IPS-20b (cell line): Measurements from ENCODE around the gene DIS3L2.
"Not testable (repeated sequence)": the region's sequence is repeated elsewhere in the genome, so short reads cannot be mapped to it uniquely, and the experiment has no call there.

Experiments
- H3K27ac ChIP-seq: one replicate; pipeline ENCODE4 v1.5.1; 2013; ENCODE audit warnings: low read length
- H3K27me3 ChIP-seq: 2 replicates; pipeline ENCODE4 v1.6.1; 2013; ENCODE audit warnings: mild to moderate bottlenecking, low read length, inconsistent platforms; ENCODE audit not compliant: insufficient read depth
- H3K36me3 ChIP-seq: 2 replicates; pipeline ENCODE4 v1.6.1; 2013; ENCODE audit warnings: low read depth, mild to moderate bottlenecking, inconsistent platforms, low read length, moderate library complexity; ENCODE audit not compliant: insufficient read depth
- H3K4me1 ChIP-seq: 2 replicates; pipeline ENCODE4 v1.6.1; 2013; ENCODE audit warnings: mild to moderate bottlenecking, control low read depth, inconsistent platforms, low read length, moderate library complexity; ENCODE audit not compliant: insufficient read depth
- H3K4me3 ChIP-seq: 2 replicates; pipeline ENCODE4 v1.5.1; 2013; ENCODE audit warnings: mild to moderate bottlenecking, low read length, inconsistent platforms
- H3K9ac ChIP-seq: 2 replicates; pipeline ENCODE4 v1.6.1; 2013; ENCODE audit warnings: low read depth, mild to moderate bottlenecking, inconsistent platforms, low read length, moderate library complexity
- H3K9me3 ChIP-seq: 2 replicates; pipeline ENCODE4 v1.6.1; 2013; ENCODE audit warnings: mild to moderate bottlenecking, low read depth, low read length, inconsistent platforms; ENCODE audit not compliant: insufficient read depth

Gene DIS3L2

DNA sequence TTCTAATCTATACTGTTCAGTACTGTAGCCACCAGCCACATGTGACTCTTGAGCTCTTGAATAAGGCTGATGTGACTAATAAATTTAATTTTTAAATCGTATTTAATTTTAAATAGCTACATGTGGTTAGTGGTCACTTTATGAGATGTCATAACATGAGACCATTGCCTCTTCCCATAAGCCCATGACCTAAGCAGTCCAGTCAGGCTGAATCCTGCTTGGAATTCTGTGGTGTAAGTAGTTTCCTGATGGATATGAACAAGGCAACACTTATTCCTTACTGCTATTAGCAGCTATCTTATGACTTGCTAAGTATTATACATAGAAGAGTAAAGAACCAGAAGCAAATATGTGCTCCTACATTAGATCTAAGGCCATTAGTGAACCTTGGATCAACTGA, 150.0 kb downstream of the DIS3L2 start:
- Histone ChIP-seq H3K4me3 (no peak overlapping the region), H3K9ac (no peak overlapping the region), H3K36me3 (no peaks in the 10 kb centered on the region)

DNA sequence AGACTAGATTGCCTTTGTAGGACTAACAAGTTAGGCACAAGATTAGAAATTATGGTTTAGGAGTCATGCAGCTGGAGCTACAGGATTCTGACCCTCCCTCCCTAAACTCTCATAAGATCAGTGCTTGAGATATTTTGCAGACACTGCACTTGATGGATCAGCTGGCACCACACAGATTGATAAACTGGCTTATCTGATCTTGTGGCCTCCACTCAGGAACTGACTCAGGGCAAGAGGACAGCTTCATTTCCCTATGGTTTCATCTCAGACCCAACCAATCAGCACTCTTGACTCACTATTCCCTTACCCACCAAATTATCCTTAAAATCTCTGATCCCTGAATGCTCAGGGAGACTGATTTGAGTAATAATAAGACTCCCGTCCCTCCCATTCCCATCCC, 152.3 kb downstream of the DIS3L2 start:
- no peak overlapping the region for H3K4me3 ChIP-seq
- H3K9me3 ChIP-seq: no peaks in the 10 kb centered on the region
- no peaks in the 10 kb centered on the region for H3K4me1 ChIP-seq
- no peaks in the 10 kb centered on the region for H3K36me3 ChIP-seq
- H3K9ac ChIP-seq: no peak overlapping the region
- no peaks in the 10 kb centered on the region for H3K27me3 ChIP-seq
- H3K27ac ChIP-seq: no peak overlapping the region

More for the DNA sequence above, 150.0 kb downstream of the DIS3L2 start:
- Histone ChIP-seq H3K4me1 (no peaks in the 10 kb centered on the region), H3K27ac (no peak overlapping the region), H3K27me3 (no peaks in the 10 kb centered on the region), H3K9me3 (no peaks in the 10 kb centered on the region)

DNA sequence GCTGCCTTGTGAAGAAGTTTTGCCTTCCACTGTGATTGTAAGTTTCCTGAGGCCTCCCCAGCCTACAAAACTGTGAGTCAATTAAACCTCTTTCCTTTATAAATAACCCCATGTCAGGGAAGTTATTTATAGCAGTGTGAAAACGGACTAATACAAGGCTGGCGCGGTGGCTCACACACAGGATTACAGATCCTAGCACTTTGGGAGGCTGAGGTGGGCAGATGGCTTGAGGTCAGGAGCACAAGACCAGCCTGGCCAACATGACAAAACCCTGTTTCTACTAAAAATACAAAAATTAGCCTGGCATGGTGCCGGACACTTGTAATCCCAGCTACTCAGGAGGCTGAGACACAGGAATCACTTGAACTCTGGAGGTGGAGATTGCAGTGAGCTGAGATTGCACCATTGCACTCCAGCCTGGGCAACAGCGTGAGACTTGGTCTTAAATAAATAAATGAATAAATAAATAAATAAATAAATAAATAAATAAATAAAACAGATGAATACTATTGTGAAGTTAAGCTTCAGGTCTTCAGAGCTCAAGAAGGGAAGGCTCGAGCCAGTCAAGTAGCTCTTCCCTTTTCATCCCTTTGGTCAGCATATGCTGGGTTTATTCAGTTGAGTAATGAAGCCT, 154.3 kb downstream of the DIS3L2 start:
- not testable (repeated sequence) for H3K27me3 ChIP-seq, H3K4me3 ChIP-seq, H3K4me1 ChIP-seq, H3K9me3 ChIP-seq, H3K27ac ChIP-seq, H3K9ac ChIP-seq, H3K36me3 ChIP-seq

GRCh38 chr2:232116852-232117251, 155.3 kb downstream of the DIS3L2 start:
- Histone ChIP-seq H3K27ac (no peak overlapping the region), H3K4me1 (no peaks in the 10 kb centered on the region), H3K36me3 (no peaks in the 10 kb centered on the region), H3K9ac (no peak overlapping the region), H3K9me3 (no peaks in the 10 kb centered on the region), H3K27me3 (no peaks in the 10 kb centered on the region), H3K4me3 (no peak overlapping the region)

DNA sequence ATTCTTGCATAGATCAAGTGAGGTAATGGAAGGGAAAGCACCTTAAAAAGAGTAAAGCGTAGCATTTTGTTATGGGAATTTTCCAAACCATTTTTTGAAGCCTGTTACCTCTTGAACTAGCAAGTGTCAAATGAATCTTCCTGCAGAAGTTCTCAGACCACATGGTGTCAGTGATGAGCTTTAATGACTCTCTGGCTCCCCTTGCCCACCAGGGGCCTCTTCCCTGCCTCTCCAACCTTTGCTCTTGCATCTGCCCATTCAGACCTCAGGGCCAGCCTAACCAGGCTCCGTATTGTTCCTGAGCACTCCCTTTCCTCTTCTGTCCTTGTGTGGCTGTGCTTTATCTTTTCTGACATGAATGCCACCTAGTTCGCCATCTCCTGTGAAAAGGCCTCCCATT, 155.9 kb downstream of the DIS3L2 start:
- Histone ChIP-seq H3K36me3 (no peaks in the 10 kb centered on the region), H3K27ac (no peak overlapping the region), H3K9ac (no peak overlapping the region), H3K4me1 (no peaks in the 10 kb centered on the region), H3K27me3 (no peaks in the 10 kb centered on the region), H3K4me3 (no peak overlapping the region), H3K9me3 (no peaks in the 10 kb centered on the region)

DNA sequence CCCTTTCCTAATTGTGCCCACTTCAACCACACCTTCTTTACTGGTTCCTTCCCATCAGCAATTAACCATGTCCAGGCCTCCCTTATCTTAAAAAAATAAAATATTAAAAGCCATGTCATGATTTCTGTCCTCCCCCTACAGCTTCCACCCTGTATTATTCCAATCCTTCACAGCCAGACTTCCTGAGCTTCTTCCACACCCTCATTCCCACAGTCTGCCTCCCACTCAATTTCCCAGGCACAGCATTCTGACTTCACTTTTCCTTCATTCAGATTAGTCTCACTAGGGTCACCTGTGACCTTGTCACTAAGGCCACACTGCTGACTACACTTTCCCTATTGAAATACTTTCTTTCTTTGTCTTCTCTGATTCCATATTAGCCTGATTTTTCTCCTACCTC, 159.4 kb downstream of the DIS3L2 start:
- H3K27me3 ChIP-seq: no peaks in the 10 kb centered on the region
- no peaks in the 10 kb centered on the region for H3K4me1 ChIP-seq
- no peak overlapping the region for H3K27ac ChIP-seq
- H3K9ac ChIP-seq: no peak overlapping the region
- no peaks in the 10 kb centered on the region for H3K9me3 ChIP-seq
- H3K36me3 ChIP-seq: no peaks in the 10 kb centered on the region
- H3K4me3 ChIP-seq: no peak overlapping the region

GRCh38 chr2:232124309-232124708, 162.8 kb downstream of the DIS3L2 start:
- H3K4me3 ChIP-seq: no peak overlapping the region
- no peaks in the 10 kb centered on the region for H3K4me1 ChIP-seq
- H3K36me3 ChIP-seq: no peaks in the 10 kb centered on the region
- no peaks in the 10 kb centered on the region for H3K27me3 ChIP-seq
- no peak overlapping the region for H3K27ac ChIP-seq
- no peaks in the 10 kb centered on the region for H3K9me3 ChIP-seq
- no peak overlapping the region for H3K9ac ChIP-seq

DNA sequence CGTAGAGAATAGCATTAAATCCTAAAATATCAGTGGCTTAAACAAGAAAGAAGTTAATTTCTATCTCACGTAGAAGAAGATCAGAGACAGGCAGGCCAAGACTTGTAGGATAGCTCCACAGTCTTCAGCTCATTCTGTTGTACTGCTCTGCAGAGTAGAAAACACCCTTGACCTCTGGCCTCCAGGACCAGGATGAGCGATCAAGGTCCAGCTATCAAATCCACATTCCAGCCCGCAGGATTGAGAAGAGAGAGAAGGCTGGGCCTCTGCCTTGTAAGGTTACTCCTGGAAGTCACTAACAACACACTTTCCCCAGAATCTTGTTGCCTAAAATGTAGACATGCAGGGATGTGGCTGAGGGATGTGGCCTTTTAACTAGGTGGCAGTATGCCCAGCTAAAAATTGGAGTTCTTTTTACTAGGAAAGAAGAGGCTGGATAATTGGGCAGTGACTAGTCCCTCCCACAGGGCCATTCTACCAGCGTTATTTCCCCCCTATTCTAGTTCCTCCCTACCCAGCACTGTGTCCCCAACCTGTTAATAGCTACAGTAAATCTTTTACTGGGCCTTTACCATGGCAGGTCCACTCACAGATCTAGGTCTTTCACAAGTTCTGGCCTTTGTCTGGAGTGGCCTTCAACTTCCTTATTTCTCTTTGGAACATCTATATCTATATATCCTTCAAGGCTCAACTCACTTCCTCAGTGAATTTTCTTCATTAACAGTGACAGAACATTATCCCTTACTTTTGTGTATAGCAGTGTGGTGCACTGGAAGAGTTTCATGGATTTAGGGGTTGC, 165.0 kb downstream of the DIS3L2 start:
- no peak overlapping the region for H3K9ac ChIP-seq
- H3K27ac ChIP-seq: no peak overlapping the region
- no peaks in the 10 kb centered on the region for H3K9me3 ChIP-seq
- no peak overlapping the region for H3K4me3 ChIP-seq
- no peaks in the 10 kb centered on the region for H3K4me1 ChIP-seq
- H3K36me3 ChIP-seq: no peaks in the 10 kb centered on the region
- no peaks in the 10 kb centered on the region for H3K27me3 ChIP-seq

- no peaks in the 10 kb centered on the region for H3K27me3 ChIP-seq
- no peaks in the 10 kb centered on the region for H3K36me3 ChIP-seq
- peaks cover 5% of the 10 kb centered on the region; the same call in 1 of the 2 replicates for H3K4me1 ChIP-seq
- H3K9ac ChIP-seq: no peak overlapping the region
- H3K27ac ChIP-seq: no peak overlapping the region
- H3K4me3 ChIP-seq: no peak overlapping the region
- H3K9me3 ChIP-seq: no peaks in the 10 kb centered on the region
These were observed 168.0 kb downstream of the DIS3L2 start for GRCh38 chr2:232129483-232129882.

DNA sequence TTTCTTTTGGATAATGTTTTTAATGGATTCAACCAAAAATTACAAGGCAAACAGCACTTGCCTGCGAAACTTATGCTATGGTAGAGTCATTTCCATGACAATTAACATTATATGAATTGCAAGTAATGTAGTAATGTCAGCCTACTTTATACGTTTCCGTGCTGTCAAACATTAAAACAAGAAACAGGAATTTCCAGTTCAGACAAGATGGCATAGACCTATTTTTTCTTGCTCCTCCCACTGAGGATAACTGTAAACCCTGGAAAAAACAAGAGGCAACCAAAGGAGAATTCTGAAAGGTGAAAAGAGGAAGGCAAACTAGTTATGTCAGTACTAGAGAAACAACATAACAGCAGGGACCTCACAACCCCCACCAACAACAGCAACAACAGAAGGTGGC, 170.7 kb downstream of the DIS3L2 start:
- no peaks in the 10 kb centered on the region for H3K36me3 ChIP-seq
- H3K27ac ChIP-seq: no peak overlapping the region
- H3K4me3 ChIP-seq: no peak overlapping the region
- no peaks in the 10 kb centered on the region for H3K27me3 ChIP-seq
- no peak overlapping the region for H3K9ac ChIP-seq
- no peaks in the 10 kb centered on the region for H3K9me3 ChIP-seq
- H3K4me1 ChIP-seq: peaks cover 5% of the 10 kb centered on the region; the same call in 1 of the 2 replicates

DNA sequence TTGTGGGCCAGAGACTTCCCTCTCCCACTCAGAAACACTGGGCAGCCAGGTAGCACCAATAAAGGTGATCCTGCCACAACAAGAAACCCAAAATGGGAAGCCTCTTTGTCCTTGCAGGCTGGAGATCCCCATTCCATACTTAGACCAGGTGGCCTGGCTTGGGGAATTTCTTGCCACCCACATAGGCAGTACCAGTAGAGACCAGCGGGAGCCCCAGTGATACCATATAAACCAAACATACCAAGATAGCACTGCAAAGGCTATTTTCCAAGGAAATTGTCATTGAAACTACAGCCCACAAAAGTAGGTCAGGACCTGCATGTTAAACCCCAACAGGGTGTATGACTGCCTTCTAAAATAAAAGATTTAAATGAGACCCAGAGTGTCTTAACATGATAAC, 171.6 kb downstream of the DIS3L2 start:
- peaks cover 5% of the 10 kb centered on the region; the same call in 1 of the 2 replicates for H3K4me1 ChIP-seq
- no peak overlapping the region for H3K27ac ChIP-seq
- no peak overlapping the region for H3K9ac ChIP-seq
- H3K4me3 ChIP-seq: no peak overlapping the region
- H3K27me3 ChIP-seq: no peaks in the 10 kb centered on the region
- H3K36me3 ChIP-seq: no peaks in the 10 kb centered on the region
- H3K9me3 ChIP-seq: no peaks in the 10 kb centered on the region

- Histone ChIP-seq H3K27ac (no peak overlapping the region), H3K4me1 (peaks cover 5% of the 10 kb centered on the region; the same call in 1 of the 2 replicates), H3K9ac (no peak overlapping the region), H3K9me3 (no peaks in the 10 kb centered on the region), H3K27me3 (no peaks in the 10 kb centered on the region), H3K4me3 (no peak overlapping the region), H3K36me3 (no peaks in the 10 kb centered on the region)
These were observed 173.4 kb downstream of the DIS3L2 start for GRCh38 chr2:232134939-232135338.
